ENCODE results near the gene HUNK.
"Not testable (repeated sequence)": the region's sequence is repeated elsewhere in the genome, so short reads cannot be mapped to it uniquely, and the experiment has no call there.

The HUNK gene

DNA sequence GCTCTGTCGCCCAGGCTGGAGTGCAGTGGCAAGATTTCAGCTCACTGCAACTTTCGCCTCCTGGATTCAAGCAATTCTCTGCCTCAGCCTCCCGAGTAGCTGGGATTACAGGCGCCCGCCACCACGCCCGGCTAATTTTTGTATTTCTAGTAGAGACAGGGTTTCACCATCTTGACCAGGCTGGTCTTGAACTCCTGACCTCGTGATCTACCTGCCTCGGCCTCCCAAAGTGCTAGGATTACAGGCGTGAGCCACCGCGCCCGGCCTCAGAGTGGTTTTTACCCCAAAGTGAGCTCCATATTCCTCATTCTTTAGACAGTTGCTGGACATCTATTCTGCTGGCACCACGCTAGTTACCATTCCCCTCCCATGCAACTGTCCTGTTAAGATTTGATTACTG is 1.4 kb upstream of the HUNK start:
- DNase-seq = not testable (repeated sequence)

DNA sequence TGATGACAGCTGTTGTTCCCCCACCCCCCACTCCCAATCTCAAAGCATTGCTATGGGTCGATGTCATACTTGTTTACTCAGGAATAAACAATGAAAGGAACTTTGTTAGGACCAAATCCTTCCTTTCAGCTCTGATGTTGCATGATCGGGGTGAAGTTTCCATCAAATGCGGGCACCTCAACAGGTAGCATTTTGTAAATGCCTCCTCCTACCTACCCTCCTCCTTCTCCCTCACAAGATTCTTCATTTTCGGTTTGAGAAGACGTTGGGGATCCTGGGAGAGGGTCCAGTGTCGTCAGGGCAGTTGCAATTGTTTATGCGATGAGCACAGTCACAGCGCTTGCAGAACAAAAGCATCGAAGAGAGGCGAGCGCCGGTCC is 758 bp upstream of the HUNK start:
- DNase-seq = no peak

GRCh38 chr21:31873275-31873695 is 465 bp downstream of the HUNK start:
- no peak for DNase-seq

DNA sequence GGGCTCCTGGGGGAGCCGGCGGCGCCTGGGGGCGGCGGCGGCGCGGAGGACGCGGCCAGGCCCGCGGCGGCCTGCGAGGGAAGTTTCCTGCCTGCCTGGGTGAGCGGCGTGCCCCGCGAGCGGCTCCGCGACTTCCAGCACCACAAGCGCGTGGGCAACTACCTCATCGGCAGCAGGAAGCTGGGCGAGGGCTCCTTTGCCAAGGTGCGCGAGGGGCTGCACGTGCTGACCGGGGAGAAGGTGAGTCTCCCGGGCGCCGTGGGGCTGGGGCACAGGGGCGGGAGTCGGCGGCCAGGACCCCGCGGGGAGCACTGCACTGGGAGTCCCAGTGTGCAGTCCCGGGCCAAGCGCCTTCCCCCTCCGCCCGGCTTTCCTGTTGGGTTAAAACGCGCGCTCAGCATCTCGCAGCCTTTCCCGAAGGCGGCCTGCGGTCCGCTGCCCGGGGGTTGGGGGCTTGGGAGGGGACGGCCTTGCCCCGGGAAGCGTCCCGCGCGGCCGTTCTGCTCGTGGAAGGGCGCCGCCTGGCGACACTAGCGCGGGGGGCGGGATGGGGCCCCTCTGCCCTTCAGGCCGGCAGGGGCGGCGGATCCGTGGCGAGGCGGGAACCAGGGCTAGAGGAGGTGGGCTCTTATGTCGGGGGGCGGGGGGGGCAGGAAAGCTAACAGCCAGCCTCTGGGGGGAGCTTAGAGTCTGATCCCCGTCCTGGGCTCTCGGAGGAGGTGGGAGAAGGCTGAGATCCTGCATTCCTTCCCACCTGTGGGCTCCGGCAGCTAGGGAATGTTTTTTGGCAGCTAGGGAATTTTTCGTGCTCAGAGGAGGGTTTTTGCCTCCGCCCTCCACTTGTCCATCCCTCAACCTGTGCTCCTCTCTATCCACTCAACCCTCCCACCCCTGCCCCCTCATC is 1.1 kb downstream of the HUNK start:
- no peak for DNase-seq

DNA sequence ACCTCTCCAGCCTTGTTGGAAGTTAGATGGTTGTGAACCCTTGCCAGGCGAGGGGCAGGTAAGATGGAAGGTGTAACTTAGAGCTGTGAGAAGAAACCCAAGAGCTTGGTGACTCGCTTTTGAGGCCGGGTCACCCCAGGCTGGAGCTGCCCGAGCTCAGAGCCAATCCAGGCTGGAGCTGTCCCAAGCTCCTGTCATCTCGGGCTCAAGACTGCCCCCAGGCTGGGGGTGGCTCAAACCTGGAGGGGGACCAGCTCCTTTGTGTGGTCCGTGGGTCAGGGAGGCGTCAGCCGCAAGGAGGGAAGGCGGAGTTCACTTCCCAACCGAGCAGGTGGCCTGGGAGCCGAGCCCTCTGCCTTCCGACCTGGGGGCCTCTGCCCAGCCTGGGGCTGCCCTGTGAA is 2.0 kb downstream of the HUNK start:
- no peak for DNase-seq

- no peak for DNase-seq
These were observed 2.7 kb downstream of the HUNK start for GRCh38 chr21:31875496-31876015.

GRCh38 chr21:31877463-31877957 is 4.7 kb downstream of the HUNK start:
- DNase-seq = no peak

DNA sequence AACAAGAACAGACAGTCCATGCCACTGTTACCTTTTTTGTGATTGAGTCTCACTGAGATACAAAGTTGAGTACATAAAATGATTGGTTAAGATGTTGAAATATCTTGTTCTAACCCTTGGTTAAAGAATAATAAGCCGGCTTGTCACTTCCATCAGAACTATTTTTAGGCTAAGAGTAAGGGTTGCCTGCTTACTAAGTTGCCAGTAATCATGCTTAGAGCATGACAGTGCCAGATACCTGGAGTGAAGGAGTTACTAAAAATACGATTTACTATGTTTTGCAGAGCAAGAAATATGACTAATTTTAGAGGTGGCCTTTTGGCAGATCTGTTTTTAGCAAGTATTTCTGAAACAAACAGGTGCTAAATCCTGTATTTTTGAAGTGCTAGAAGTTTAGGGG is 6.0 kb downstream of the HUNK start:
- no peak for DNase-seq

DNA sequence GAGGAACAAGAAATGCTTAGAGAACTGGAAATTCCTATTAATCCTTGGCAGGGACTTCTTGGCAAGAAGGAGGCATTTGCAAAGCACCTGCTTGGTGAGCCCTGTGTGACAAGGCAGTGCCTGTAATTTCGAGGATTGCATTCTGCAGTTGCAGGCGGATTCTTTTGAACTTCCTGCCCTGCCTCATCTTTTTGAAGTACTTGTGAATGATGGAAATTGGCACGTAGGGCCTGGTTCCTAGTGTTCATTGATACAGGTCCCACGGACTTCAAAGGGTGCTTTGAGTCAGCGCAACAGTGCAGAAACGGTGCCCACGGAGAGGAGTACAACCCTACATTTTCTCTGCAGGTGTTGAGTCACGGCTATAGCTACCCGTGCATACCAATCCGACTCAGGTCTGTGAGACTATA is 6.4 kb downstream of the HUNK start:
- no peak for DNase-seq

GRCh38 chr21:31879911-31880310 is 7.1 kb downstream of the HUNK start:
- no peak for DNase-seq

DNA sequence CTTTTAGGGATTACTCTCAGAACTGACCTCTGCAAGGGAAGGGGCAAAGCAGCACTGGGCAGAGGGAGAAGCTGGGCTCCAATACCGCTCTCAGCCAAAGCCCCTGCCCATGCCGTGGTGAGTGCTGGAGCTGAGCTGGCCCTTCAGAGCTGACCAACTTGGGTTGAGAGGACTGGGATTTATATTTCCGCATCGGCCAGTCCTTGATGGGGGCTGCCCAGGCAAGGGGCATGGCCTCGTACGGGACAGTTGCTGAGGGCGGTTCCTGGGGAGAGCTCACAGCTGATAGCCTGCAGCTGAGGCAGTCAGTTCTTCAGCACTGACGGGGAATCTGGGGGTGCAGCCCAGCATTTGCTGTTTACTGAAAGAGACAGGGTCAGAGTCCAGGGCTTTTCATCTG is 8.0 kb downstream of the HUNK start:
- DNase-seq = no peak

DNA sequence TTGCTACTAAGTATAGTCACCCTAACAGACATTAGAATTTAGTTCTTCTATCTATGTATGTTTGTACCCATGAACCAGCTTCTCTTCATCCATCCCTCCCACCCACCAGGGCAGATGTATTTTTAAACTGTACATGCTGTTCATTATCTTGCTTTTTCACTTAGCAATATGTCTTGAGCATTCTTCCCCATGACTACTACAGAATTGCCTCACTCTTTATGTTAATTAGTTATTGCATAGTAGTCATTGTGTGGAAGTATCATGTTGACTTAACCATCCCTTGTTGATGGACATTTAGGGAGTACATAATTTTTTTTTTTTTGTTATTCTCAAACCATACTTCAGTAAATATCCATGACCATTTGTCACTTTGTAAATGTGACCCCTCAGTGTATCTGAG is 9.9 kb downstream of the HUNK start:
- no peak for DNase-seq

GRCh38 chr21:31885146-31885545 is 12.3 kb downstream of the HUNK start:
- DNase-seq = no peak

GRCh38 chr21:31886915-31887314 is 14.1 kb downstream of the HUNK start:
- DNase-seq = no peak

- DNase-seq = no peak
These were observed 14.6 kb downstream of the HUNK start for GRCh38 chr21:31887391-31887841.

DNA sequence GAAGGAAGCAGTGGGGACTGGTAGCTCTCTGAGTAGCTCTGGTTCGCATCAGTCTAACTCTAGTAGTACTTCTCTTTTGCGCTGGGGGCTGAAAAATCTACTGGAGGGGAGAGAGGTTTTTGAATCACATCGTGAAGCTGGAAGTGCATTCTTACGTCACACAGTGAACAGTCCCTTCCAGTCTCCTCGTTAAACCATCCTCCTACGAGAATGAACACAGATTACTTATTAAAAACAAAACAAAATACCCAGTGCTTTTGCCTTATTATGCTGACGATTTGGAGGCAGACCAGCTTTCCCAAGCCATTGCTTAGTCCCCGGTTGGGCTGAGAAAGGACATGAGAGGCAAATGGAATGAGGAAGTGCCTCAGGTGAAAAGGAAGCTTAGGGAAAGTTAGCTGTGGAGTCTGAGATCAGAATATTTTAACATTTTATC is 16.1 kb downstream of the HUNK start:
- no peak for DNase-seq

- no peak for DNase-seq
These were observed 16.6 kb downstream of the HUNK start for GRCh38 chr21:31889460-31889859.

DNA sequence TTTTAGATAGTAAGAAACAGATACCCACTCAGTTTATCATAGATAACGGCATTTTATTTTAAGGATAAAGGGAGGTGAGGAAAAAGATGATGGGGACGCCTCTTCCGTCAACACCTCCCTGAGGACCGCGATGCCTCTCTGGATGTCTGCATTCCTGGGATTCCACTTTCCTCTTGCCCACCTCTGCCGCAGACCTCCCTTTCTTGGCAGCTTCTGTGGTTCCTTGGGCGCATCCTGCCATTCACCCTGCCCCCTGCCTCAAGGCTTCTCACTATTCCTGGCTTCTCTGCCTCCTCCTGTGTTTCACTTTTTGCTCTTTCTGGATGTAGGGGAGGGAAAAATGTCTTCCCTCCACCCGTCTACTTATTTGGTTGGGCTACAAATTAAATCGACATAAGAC is 19.9 kb downstream of the HUNK start:
- no peak for DNase-seq

GRCh38 chr21:31893851-31894415 is 21.1 kb downstream of the HUNK start:
- DNase-seq = no peak

DNA sequence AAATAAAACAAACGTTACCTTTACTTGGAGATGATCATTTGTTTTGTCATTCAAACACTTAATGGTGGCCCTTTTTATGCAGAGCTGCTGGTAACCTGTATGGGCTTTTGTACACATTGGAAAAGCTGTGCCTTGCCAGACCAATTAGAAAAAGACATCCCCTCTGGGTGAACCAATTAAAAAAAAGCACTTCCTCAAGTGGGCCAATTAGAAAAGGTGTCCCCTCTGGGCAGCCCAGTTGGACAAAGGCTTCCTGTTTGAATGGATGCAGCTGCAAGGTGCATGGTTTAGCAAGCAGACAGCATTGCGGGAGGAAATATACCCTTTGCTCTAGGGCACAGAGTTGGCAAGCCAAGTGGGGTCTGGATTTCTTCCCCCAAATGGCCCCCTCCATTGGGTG is 21.6 kb downstream of the HUNK start:
- DNase-seq = no peak

- no peak for DNase-seq
These were observed 22.4 kb downstream of the HUNK start for GRCh38 chr21:31895077-31895835.

DNA sequence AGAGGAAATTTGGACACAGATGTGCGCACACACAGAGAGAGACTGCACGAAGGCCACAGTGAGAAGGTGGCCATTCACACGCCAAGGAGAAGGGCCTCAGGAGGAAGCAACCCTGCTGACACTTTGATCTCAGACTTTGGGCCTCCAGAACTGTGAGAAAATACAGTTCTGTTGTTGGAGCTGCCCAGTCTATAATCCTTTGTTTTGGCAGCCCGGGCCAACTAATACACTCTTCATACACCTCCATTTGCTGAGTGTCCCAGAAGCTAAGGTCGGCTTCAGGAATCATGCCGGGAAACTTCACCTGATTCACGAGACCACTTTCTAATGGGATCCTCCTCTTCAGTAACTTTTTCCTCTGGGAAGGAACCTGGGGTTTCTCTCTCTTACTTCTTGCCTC is 23.2 kb downstream of the HUNK start:
- DNase-seq = no peak

- no peak for DNase-seq
These were observed 24.5 kb downstream of the HUNK start for GRCh38 chr21:31897311-31897710.

All from NCI-H1048 (cell line).